Activated T-cell treated with anti-CD3 and anti-CD28 coated beads, Interleukin-2, amount 50 U/mL, for 24 hours (primary cell): ENCODE data around the gene TRIM40.
"Not testable (repeated sequence)": the region's sequence is repeated elsewhere in the genome, so short reads cannot be mapped to it uniquely, and the experiment has no call there.

Source experiments
- DNase-seq: peaks from one replicate; pipeline ENCODE4 v3.0.0-alpha.2; 2020
- H3K27ac Mint-ChIP-seq: 2 replicates; pipeline ENCODE4 v1.8.0; 2020; ENCODE audit warnings: mild to moderate bottlenecking, mixed read lengths
- H3K27me3 Mint-ChIP-seq: 2 replicates; pipeline ENCODE4 v1.8.0; 2020; ENCODE audit warnings: mixed read lengths
- H3K36me3 Mint-ChIP-seq: 2 replicates; pipeline ENCODE4 v1.8.0; 2020; ENCODE audit warnings: low read depth, mixed read lengths
- H3K4me1 Mint-ChIP-seq: 2 replicates; pipeline ENCODE4 v1.8.0; 2020; ENCODE audit warnings: low read depth, mixed read lengths
- H3K4me3 Mint-ChIP-seq: 2 replicates; pipeline ENCODE4 v1.8.0; 2020; ENCODE audit warnings: mild to moderate bottlenecking, moderate library complexity, mixed read lengths
- H3K9me3 Mint-ChIP-seq: 2 replicates; pipeline ENCODE4 v1.8.0; 2020; ENCODE audit warnings: mixed read lengths

TRIM40 gene

GRCh38 chr6:30160008-30160784 is 24.3 kb downstream of the TRIM40 start:
- no peak for DNase-seq
- peaks cover 43% of the 10 kb centered on the region for H3K27me3 Mint-ChIP-seq
- no peak overlapping the region for H3K27ac Mint-ChIP-seq

GRCh38 chr6:30160785-30161531 is 25.0 kb downstream of the TRIM40 start, which contains the start of gene TRIM10:
TSS of gene TRIM10 (minus strand) at chr6:30161211. CDS start at chr6:30160858, 353 bp downstream.
- no peaks in the 10 kb centered on the region for H3K9me3 Mint-ChIP-seq
- H3K27me3 Mint-ChIP-seq: peaks cover 41% of the 10 kb centered on the region
- DNase-seq: no peak
- no peak within 1 kb of the TSS for H3K4me3 Mint-ChIP-seq
- H3K27ac Mint-ChIP-seq: no peak within 1 kb of the TSS
- peaks cover 27% of the 10 kb centered on the region for H3K4me1 Mint-ChIP-seq
- no peaks in the 10 kb centered on the region for H3K36me3 Mint-ChIP-seq

More at GRCh38 chr6:30160008-30160784, 24.3 kb downstream of the TRIM40 start:
- H3K9me3 Mint-ChIP-seq: no peaks in the 10 kb centered on the region
- no peak overlapping the region for H3K4me3 Mint-ChIP-seq
- H3K4me1 Mint-ChIP-seq: peaks cover 27% of the 10 kb centered on the region
- no peaks in the 10 kb centered on the region for H3K36me3 Mint-ChIP-seq

GRCh38 chr6:30162265-30163089 is 26.5 kb downstream of the TRIM40 start:
- Mint-ChIP-seq H3K4me1 (peaks cover 35% of the 10 kb centered on the region), H3K27me3 (peaks cover 32% of the 10 kb centered on the region), H3K36me3 (no peaks in the 10 kb centered on the region), H3K9me3 (no peaks in the 10 kb centered on the region), H3K27ac (no peak overlapping the region), H3K4me3 (no peak overlapping the region)
- DNase-seq: no peak

GRCh38 chr6:30163090-30163917 is 27.4 kb downstream of the TRIM40 start, which contains the start of gene TRIM15:
TSS of gene TRIM15 (plus strand) at chr6:30163546. CDS start at chr6:30163685, 139 bp downstream.
- H3K36me3 Mint-ChIP-seq: no peaks in the 10 kb centered on the region
- peaks cover 35% of the 10 kb centered on the region for H3K27me3 Mint-ChIP-seq
- no peaks in the 10 kb centered on the region for H3K9me3 Mint-ChIP-seq
- DNase-seq: peak; percentile 70
- no peak within 1 kb of the TSS for H3K27ac Mint-ChIP-seq
- H3K4me3 Mint-ChIP-seq: no peak within 1 kb of the TSS
- peaks cover 31% of the 10 kb centered on the region for H3K4me1 Mint-ChIP-seq

- Mint-ChIP-seq H3K27me3 (peaks cover 35% of the 10 kb centered on the region), H3K9me3 (no peaks in the 10 kb centered on the region), H3K27ac (no peak overlapping the region), H3K4me1 (peaks cover 23% of the 10 kb centered on the region), H3K4me3 (no peak overlapping the region), H3K36me3 (no peaks in the 10 kb centered on the region)
- no peak for DNase-seq
These were observed 28.1 kb downstream of the TRIM40 start for GRCh38 chr6:30163918-30164654.

- no peak overlapping the region for H3K4me3 Mint-ChIP-seq
- peaks cover 31% of the 10 kb centered on the region for H3K27me3 Mint-ChIP-seq
- no peaks in the 10 kb centered on the region for H3K36me3 Mint-ChIP-seq
- H3K27ac Mint-ChIP-seq: no peak overlapping the region
- no peaks in the 10 kb centered on the region for H3K9me3 Mint-ChIP-seq
- peaks cover 21% of the 10 kb centered on the region for H3K4me1 Mint-ChIP-seq
- no peak for DNase-seq
These were observed 28.8 kb downstream of the TRIM40 start for GRCh38 chr6:30164714-30165113.

GRCh38 chr6:30165238-30165637 is 29.3 kb downstream of the TRIM40 start:
- Mint-ChIP-seq H3K27me3 (peaks cover 31% of the 10 kb centered on the region), H3K4me1 (peaks cover 21% of the 10 kb centered on the region)
- not testable (repeated sequence) for H3K27ac Mint-ChIP-seq, H3K36me3 Mint-ChIP-seq, H3K4me3 Mint-ChIP-seq, H3K9me3 Mint-ChIP-seq, DNase-seq

- H3K27me3 Mint-ChIP-seq: peaks cover 49% of the 10 kb centered on the region
- H3K4me1 Mint-ChIP-seq: peaks cover 23% of the 10 kb centered on the region
These were observed 31.2 kb downstream of the TRIM40 start for GRCh38 chr6:30167101-30167500.

GRCh38 chr6:30168741-30169140 is 32.8 kb downstream of the TRIM40 start:
- Mint-ChIP-seq H3K36me3 (no peaks in the 10 kb centered on the region), H3K27ac (no peak overlapping the region), H3K4me1 (peaks cover 12% of the 10 kb centered on the region), H3K27me3 (peaks cover 64% of the 10 kb centered on the region), H3K4me3 (no peak overlapping the region), H3K9me3 (no peaks in the 10 kb centered on the region)
- DNase-seq: no peak

More at GRCh38 chr6:30167101-30167500, 31.2 kb downstream of the TRIM40 start:
- H3K9me3 Mint-ChIP-seq: no peaks in the 10 kb centered on the region
- no peak overlapping the region for H3K4me3 Mint-ChIP-seq
- H3K36me3 Mint-ChIP-seq: no peaks in the 10 kb centered on the region
- H3K27ac Mint-ChIP-seq: no peak overlapping the region
- DNase-seq: no peak

GRCh38 chr6:30169658-30170614 is 34.0 kb downstream of the TRIM40 start:
- Mint-ChIP-seq H3K4me1 (peaks cover 12% of the 10 kb centered on the region), H3K4me3 (no peak overlapping the region), H3K36me3 (no peaks in the 10 kb centered on the region), H3K27me3 (peaks cover 62% of the 10 kb centered on the region), H3K27ac (no peak overlapping the region), H3K9me3 (no peaks in the 10 kb centered on the region)
- no peak for DNase-seq

GRCh38 chr6:30171677-30172471 is 35.9 kb downstream of the TRIM40 start:
- no peak overlapping the region for H3K4me3 Mint-ChIP-seq
- no peak overlapping the region for H3K27ac Mint-ChIP-seq
- H3K9me3 Mint-ChIP-seq: no peaks in the 10 kb centered on the region
- DNase-seq: peak; percentile 42
- H3K4me1 Mint-ChIP-seq: peaks cover 9% of the 10 kb centered on the region
- no peaks in the 10 kb centered on the region for H3K36me3 Mint-ChIP-seq
- peaks cover 76% of the 10 kb centered on the region for H3K27me3 Mint-ChIP-seq

- no peaks in the 10 kb centered on the region for H3K9me3 Mint-ChIP-seq
- no peaks in the 10 kb centered on the region for H3K36me3 Mint-ChIP-seq
- peaks cover 83% of the 10 kb centered on the region for H3K27me3 Mint-ChIP-seq
- no peak for DNase-seq
- peaks cover 5% of the 10 kb centered on the region for H3K4me1 Mint-ChIP-seq
- H3K27ac Mint-ChIP-seq: no peak overlapping the region
- no peak overlapping the region for H3K4me3 Mint-ChIP-seq
These were observed 36.7 kb downstream of the TRIM40 start for GRCh38 chr6:30172681-30173080.
